Neutrophil (primary cell): ENCODE results near the gene RSRC1.

Experiments
- H3K27ac ChIP-seq: fragments of 200-600 bp; sonication (generic); 2 replicates; pipeline ENCODE4 v1.5.1; 2016; ENCODE audit warnings: mild to moderate bottlenecking, moderate library complexity
- H3K27me3 ChIP-seq: fragments of 200-600 bp; sonication (generic); 2 replicates; pipeline ENCODE4 v1.6.0; 2016; ENCODE audit warnings: mild to moderate bottlenecking
- H3K36me3 ChIP-seq: fragments of 200-600 bp; sonication (generic); 2 replicates; pipeline ENCODE4 v1.5.1; 2017
- H3K4me1 ChIP-seq, 2 experiments: fragments of 200-600 bp in 1 of 2; sonication (generic) in 1 of 2; 1 replicate in 1 of 2; 2 replicates in 1 of 2; pipeline versions ENCODE4 v1.5.1 to v1.6.1; 2013 to 2016; ENCODE audit warnings: low read depth in 1 of 2, low read length in 1 of 2, mild to moderate bottlenecking in 1 of 2, moderate library complexity in 1 of 2; ENCODE audit not compliant: control insufficient read depth in 1 of 2, insufficient read depth in 1 of 2
- H3K4me3 ChIP-seq, 2 experiments: fragments of 200-600 bp in 1 of 2; sonication (generic) in 1 of 2; 1 replicate in 1 of 2; 2 replicates in 1 of 2; pipeline ENCODE4 v1.5.1; 2013 to 2016; ENCODE audit warnings: low read depth in 1 of 2, low read length in 1 of 2, mild to moderate bottlenecking in 1 of 2, moderate library complexity in 1 of 2
- H3K9me3 ChIP-seq: fragments of 200-600 bp; sonication (generic); 2 replicates; pipeline ENCODE4 v1.5.1; 2016
- TF ChIP-seq, protein P1 (sequence below): fragments of 200-600 bp; sonication (generic); IDR thresholded peaks from 2 replicates; pipeline ENCODE4 v1.5.1; 2016; ENCODE audit warnings: antibody characterized with exemption

The RSRC1 gene

DNA sequence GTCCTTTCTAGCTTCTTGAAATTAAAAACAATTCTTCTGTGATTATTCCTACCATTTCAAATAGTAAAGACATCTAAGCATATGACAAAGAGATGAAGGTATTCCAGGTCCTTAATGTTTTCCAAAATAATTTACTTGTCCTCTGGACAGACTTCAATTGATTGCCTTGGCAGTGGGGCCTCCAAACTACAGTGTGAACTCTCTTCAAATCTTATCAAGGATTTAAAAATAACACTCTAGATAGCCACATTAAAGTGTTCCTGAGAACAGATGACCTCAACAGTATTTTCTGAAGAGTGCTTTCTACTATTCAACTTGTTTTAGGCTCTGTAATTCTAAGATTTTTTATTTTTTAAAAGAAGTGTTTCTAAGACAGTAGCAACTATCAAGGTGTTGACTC lies 453.2 kb downstream of the RSRC1 start:
- no peak overlapping the region for H3K27ac ChIP-seq
- no peak overlapping the region for H3K4me3 ChIP-seq
- no peaks in the 10 kb centered on the region for H3K9me3 ChIP-seq
- H3K36me3 ChIP-seq, result no peaks in the 10 kb centered on the region
- TF ChIP-seq, protein P1, sequence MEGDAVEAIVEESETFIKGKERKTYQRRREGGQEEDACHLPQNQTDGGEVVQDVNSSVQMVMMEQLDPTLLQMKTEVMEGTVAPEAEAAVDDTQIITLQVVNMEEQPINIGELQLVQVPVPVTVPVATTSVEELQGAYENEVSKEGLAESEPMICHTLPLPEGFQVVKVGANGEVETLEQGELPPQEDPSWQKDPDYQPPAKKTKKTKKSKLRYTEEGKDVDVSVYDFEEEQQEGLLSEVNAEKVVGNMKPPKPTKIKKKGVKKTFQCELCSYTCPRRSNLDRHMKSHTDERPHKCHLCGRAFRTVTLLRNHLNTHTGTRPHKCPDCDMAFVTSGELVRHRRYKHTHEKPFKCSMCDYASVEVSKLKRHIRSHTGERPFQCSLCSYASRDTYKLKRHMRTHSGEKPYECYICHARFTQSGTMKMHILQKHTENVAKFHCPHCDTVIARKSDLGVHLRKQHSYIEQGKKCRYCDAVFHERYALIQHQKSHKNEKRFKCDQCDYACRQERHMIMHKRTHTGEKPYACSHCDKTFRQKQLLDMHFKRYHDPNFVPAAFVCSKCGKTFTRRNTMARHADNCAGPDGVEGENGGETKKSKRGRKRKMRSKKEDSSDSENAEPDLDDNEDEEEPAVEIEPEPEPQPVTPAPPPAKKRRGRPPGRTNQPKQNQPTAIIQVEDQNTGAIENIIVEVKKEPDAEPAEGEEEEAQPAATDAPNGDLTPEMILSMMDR, result no peak
- peaks cover 12% of the 10 kb centered on the region for H3K27me3 ChIP-seq
- no peaks in the 10 kb centered on the region for H3K4me1 ChIP-seq

DNA sequence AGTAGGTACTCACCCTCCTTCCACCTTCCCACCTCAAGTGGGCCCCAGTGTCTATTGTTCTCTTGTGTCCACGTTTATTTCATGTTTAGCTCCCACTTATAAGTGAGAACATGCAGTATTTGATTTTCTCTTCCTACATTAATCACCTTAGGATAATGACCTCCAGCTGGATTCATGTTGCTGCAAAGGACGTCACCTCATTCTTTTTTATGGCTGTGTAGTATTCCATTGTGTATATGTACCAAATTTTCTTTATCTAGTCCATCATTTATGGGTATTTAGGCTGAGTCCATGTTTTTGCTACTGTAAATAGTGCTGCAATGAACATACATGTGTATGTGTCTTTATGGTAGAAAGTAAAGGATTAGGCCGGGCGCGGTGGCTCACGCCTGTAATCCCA lies 455.2 kb downstream of the RSRC1 start:
- TF ChIP-seq, protein P1, result no peak
- no peaks in the 10 kb centered on the region for H3K4me1 ChIP-seq
- no peaks in the 10 kb centered on the region for H3K9me3 ChIP-seq
- H3K27ac ChIP-seq, result no peak overlapping the region
- no peak overlapping the region for H3K4me3 ChIP-seq
- H3K36me3 ChIP-seq, result no peaks in the 10 kb centered on the region
- H3K27me3 ChIP-seq, result peaks cover 32% of the 10 kb centered on the region

DNA sequence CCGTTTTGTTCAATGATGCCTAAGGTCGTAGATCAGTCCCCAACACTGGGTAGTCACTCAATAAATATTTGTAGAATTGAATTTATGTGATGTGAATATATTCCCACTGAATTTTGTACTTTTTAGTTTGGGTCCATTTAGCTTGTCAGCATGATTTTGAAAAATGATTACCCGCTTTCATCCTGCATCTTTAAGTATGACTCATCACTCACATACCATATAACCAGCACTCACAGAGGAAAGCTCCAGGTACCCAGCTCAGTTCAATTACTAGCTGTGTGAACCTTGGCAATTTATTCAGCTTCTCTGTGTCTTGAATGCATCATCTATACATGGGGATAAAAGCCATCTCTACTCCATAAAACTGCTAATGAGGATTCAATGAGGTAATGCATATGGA lies 458.9 kb downstream of the RSRC1 start:
- H3K27ac ChIP-seq, result no peak overlapping the region
- TF ChIP-seq, protein P1, result no peak
- no peaks in the 10 kb centered on the region for H3K9me3 ChIP-seq
- no peak overlapping the region for H3K4me3 ChIP-seq
- peaks cover 3 to 9% of the 10 kb centered on the region in 2 experiments for H3K4me1 ChIP-seq
- no peaks in the 10 kb centered on the region for H3K36me3 ChIP-seq
- H3K27me3 ChIP-seq, result peaks cover 64% of the 10 kb centered on the region

DNA sequence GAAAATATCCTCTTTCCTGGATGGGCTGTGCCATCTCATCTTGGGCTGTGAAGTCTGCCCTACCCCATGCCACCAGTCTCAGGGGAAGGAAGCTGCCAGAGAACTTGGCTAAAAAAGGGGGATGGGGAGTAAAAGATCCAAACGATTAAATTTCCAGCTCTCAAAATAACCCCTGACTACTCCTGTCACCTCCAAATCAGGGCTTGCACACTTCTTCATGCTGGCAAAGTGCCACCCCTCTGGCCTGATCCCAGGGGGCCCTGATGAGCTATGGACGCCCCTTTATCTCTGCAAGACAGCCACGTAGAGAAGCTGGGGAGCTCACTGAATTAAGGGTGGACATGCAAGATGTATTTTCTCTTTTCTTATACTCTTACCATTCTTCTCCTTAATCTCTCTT lies 459.9 kb downstream of the RSRC1 start:
- peaks cover 66% of the 10 kb centered on the region for H3K27me3 ChIP-seq
- H3K9me3 ChIP-seq, result no peaks in the 10 kb centered on the region
- no peaks in the 10 kb centered on the region for H3K36me3 ChIP-seq
- no peak overlapping the region for H3K4me3 ChIP-seq
- H3K4me1 ChIP-seq, result peaks cover 3 to 9% of the 10 kb centered on the region in 2 experiments
- H3K27ac ChIP-seq, result no peak overlapping the region
- TF ChIP-seq, protein P1, result no peak

DNA sequence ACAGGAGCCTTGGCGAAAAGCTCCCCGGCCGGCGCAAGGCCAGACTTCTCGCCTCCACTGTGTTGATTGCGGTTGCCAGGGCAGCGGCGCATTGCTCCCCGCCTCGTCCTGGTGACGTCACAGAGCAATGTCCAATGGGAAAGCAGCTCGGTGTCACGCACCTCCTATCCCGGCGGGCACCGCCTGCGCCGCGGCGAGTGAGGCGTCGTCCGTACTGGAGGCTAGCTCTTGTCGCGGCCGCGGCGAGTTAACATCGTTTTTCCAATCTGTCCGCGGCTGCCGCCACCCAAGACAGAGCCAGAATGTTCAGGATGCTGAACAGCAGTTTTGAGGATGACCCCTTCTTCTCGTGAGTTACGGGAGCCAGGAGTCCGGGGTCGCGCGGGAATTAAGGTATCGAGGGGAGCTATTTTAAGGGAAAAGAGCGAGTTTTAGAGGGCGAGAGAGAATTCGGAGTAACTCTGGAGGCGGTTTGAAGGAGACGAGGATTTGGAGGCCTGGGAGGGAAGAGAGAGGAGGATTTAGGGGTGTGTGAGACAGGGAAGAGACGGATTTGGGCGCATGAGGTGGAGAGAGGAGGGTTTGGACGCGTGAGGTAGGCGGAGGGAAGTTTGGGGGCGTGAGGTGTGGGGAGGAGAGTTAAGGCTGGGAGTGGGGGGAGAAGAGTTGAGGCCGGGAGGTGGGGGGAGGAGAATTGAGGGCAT lies 461.3 kb downstream of the RSRC1 start, which contains the start of gene MLF1:
MLF1 (plus strand) TSS at position 196 of the 704 bp plus-strand sequence; CDS start at position 303, 107 bp downstream.
- Histone ChIP-seq H3K27me3 (peaks cover 66% of the 10 kb centered on the region), H3K4me3 (peak within 1 kb of the TSS; percentile 47 to 54), H3K36me3 (no peaks in the 10 kb centered on the region), H3K4me1 (peaks cover 3 to 9% of the 10 kb centered on the region in 2 experiments), H3K9me3 (no peaks in the 10 kb centered on the region), H3K27ac (no peak within 1 kb of the TSS)
- TF ChIP-seq, protein P1, result no peak
